HuH-7 (cell line): ENCODE data around the gene TEX22.

Experiments used
- DNase-seq: peaks from one replicate; pipeline ENCODE4 v3.0.0; 2011; ENCODE audit warnings: low spot score

Gene TEX22

GRCh38 chr14:105420974-105421674, 22.8 kb downstream of the TEX22 start:
- no peak for DNase-seq

DNA sequence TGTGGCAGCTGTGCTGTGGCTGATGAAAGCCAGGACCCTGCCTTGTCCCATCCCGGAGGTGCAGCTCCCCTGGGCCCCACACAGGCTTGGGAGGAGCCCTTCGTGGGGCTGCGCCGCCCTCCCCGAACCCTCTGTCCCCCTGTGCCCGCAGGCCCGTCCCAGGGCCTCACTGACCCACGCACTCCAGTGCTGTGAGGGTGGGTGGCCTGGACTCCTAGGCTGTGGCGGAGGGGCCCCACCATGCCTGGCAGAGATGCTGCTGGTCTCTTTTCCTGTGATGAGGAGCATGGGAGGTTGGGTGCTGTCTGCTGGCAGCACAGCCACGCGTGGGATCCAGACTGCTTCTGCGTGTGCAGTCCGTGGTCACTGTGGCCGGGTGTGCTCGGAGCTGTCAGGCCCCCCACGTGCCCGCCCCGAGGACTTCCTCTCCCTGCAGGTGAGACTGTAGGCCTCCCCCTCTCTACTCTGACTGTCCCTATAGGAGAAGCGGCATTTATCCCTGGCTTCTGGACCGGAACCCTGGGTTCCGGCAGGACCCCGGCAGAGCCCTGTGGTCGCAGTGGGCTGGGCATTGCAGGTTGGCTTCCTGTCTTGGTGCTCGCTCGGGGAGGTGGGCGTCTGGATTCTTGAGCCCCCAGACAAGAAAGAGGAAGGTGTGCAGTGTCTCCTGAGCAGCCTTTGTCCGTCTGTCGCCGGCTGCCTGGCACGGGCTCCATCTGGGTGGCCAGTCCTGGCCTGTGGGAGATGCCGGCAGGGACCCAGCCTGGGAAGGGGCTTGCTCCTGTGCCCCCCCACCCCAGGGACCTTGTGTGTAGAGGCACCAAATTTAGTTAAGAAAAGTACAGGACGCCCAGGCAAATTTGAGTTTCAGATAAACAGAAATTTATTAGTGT, 23.6 kb downstream of the TEX22 start:
- DNase-seq = no peak

- no peak for DNase-seq
Measured at GRCh38 chr14:105422695-105423487, 24.6 kb downstream of the TEX22 start.

DNA sequence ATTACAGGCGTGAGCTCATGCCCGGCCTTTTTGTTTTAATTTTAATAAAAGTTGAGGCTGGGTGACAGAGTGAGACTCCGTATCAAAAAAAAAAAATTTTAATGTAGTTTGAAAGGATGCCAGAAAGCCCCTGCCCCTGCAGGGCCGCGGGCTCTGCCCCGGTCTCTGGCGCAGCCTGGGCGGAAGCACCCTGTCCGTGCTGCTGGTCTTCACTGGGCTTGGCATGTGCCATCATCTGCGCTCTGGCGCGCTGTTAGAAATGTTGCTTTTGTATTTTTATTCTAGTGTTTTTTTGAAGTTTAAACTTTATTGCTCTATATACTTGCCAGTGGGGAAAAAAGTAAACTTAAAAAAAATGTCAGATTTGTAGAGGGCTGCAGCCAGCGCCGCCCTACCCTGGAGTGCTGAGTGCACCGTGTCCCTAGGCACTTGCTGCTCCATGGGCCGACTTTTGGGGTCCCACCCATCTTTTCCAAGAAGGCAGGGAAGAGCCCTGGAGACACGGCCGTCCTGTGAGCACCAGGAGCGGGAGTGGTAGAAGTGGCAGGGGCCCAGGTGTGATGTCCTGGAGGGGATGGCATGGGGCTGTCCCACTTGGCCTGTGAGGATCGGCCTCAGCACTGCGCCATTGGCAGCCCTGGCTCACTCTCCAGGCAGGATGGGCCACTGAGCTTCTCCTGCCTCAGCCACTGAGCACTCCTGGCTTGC, 25.3 kb downstream of the TEX22 start:
- DNase-seq = no peak

GRCh38 chr14:105424861-105425260, 26.5 kb downstream of the TEX22 start:
- no peak for DNase-seq

GRCh38 chr14:105425823-105426247, 27.5 kb downstream of the TEX22 start:
- no peak for DNase-seq

DNA sequence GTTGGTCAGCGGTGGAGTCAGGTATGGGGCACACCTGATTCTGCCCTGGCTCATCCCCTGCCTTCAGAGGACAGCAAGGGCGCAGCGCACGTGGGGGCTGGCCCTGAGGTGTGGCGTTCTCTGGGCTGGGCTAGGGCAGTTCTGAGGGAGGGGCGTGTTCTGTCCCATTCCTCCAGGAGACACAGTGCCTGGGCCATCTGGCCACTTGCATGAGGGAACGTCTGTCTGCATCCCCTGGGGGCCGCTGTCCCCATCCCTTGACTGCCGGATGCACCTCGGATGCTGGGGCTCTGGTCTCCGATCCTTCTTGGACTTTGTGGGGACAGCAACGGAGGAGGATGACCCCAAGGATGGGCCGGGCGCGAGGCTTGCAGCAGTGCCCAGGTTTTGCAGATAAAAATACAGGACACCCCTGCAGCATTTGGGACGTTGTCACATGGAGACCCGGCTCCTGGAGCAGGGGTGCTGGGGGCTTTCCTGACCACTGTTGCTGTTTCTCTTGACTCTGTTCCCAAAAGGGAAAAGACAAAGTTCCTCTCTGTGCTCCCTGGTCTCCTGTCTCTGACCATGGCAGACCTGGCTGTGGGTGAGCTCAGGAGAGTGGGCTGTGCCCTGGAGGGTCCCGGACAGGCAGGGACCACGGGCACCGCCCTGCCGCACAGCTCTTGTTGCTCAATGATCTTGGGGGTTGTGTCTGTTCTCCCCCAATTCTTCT, 28.2 kb downstream of the TEX22 start:
- DNase-seq = no peak

GRCh38 chr14:105427412-105427811, 29.1 kb downstream of the TEX22 start:
- DNase-seq = no peak

GRCh38 chr14:105427936-105428485, 29.7 kb downstream of the TEX22 start:
- DNase-seq = no peak

GRCh38 chr14:105430042-105430441, 31.7 kb downstream of the TEX22 start:
- no peak for DNase-seq

GRCh38 chr14:105430565-105430964, 32.2 kb downstream of the TEX22 start:
- no peak for DNase-seq

DNA sequence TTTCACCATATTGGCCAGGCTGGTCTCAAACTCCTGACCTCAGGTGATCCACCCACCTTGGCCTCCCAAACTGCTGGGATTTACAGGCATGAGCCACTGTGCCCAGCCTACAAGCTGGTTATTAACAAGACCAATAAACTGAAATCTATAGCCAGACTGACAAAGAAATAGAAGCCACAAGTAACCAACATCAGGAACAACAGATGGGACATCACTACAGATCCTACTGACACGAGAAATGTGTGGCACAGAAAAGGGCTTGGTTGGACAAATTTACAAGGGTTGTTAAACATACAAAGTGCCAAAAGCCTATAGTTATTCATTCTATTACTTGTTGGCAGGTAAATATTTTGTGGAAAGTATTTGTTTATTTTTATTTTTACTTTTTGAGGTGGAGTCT, 32.9 kb downstream of the TEX22 start:
- no peak for DNase-seq

- DNase-seq = no peak
Measured at GRCh38 chr14:105432657-105433056, 34.3 kb downstream of the TEX22 start.

- DNase-seq = no peak
Measured at GRCh38 chr14:105433161-105433605, 34.8 kb downstream of the TEX22 start.

- no peak for DNase-seq
Measured at GRCh38 chr14:105436402-105436801, 38.1 kb downstream of the TEX22 start.

- DNase-seq = no peak
Measured at GRCh38 chr14:105436891-105437722, 38.8 kb downstream of the TEX22 start.

GRCh38 chr14:105437723-105438500, 39.6 kb downstream of the TEX22 start:
- DNase-seq = no peak

- DNase-seq = no peak
Measured at GRCh38 chr14:105439179-105439578, 40.8 kb downstream of the TEX22 start.
